GM10266 (cell line): ENCODE measurements around the gene MDH2.
A peak's percentile ranks its signal among the peaks of the same experiment; 100 is the strongest.
"Not testable (repeated sequence)": the region's sequence is repeated elsewhere in the genome, so short reads cannot be mapped to it uniquely, and the experiment has no call there.

Experiments used
- DNase-seq: peaks from one replicate; pipeline ENCODE4 v3.0.0; 2012; ENCODE audit errors: extremely low spot score
- TF ChIP-seq, protein P1 (sequence below): IDR thresholded peaks from 2 replicates; pipeline ENCODE4 v1.5.1; 2012; ENCODE audit warnings: mild to moderate bottlenecking, low read depth; ENCODE audit not compliant: control insufficient read depth, insufficient read depth; ENCODE audit errors: missing control alignments

MDH2 gene, protein sequence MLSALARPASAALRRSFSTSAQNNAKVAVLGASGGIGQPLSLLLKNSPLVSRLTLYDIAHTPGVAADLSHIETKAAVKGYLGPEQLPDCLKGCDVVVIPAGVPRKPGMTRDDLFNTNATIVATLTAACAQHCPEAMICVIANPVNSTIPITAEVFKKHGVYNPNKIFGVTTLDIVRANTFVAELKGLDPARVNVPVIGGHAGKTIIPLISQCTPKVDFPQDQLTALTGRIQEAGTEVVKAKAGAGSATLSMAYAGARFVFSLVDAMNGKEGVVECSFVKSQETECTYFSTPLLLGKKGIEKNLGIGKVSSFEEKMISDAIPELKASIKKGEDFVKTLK

DNA sequence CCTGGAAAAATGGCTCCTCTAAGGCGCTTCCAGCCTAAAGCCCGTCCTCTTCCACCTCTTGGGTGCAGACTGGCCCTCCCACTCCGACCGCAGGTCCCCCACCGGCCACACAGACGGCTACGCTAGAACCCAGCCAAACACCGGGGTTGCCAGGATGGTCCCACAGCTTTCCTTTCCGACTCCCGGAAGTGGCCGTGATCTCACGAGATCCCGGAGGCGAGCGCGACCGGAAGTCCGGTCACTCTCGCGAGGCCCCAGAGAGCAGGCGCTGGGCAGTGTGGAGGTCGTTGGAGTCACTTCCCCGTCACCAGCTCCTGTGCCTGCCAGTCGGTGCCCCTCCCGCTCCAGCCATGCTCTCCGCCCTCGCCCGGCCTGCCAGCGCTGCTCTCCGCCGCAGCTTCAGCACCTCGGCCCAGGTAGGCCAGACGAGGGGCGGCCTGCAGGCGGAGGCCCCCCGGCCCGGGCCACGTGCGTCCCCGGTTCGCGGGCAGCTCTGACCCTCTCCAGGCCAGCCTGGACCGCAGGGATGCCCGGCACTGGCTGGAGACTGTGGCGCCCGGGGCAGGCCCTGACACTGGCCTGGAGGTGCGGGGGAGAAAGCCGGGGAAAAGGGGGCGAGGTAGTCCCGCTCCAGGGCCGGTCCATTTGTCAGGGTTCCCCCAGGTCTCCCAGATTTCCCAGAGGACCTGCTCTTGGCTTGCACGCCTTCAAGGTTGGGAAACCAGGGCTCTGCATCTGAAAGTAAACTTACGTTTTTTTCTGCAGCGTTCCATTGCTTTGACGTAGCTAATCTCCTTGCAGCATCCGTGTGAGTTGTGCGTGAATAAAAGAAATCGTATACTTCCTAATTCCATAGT lies at the start of gene MDH2, which contains the start of gene STYXL1:
Gene MDH2, plus strand, starts transcription at position 296 of the 857 bp plus-strand sequence. Its CDS starts 55 bp downstream, at position 351.
Gene STYXL1, minus strand, starts transcription at position 190 of the 857 bp plus-strand sequence. CDS start 17,477 bp downstream, outside the sequence.
- DNase-seq: peak; percentile 97
- TF ChIP-seq, protein P1, sequence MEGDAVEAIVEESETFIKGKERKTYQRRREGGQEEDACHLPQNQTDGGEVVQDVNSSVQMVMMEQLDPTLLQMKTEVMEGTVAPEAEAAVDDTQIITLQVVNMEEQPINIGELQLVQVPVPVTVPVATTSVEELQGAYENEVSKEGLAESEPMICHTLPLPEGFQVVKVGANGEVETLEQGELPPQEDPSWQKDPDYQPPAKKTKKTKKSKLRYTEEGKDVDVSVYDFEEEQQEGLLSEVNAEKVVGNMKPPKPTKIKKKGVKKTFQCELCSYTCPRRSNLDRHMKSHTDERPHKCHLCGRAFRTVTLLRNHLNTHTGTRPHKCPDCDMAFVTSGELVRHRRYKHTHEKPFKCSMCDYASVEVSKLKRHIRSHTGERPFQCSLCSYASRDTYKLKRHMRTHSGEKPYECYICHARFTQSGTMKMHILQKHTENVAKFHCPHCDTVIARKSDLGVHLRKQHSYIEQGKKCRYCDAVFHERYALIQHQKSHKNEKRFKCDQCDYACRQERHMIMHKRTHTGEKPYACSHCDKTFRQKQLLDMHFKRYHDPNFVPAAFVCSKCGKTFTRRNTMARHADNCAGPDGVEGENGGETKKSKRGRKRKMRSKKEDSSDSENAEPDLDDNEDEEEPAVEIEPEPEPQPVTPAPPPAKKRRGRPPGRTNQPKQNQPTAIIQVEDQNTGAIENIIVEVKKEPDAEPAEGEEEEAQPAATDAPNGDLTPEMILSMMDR: no peak

DNA sequence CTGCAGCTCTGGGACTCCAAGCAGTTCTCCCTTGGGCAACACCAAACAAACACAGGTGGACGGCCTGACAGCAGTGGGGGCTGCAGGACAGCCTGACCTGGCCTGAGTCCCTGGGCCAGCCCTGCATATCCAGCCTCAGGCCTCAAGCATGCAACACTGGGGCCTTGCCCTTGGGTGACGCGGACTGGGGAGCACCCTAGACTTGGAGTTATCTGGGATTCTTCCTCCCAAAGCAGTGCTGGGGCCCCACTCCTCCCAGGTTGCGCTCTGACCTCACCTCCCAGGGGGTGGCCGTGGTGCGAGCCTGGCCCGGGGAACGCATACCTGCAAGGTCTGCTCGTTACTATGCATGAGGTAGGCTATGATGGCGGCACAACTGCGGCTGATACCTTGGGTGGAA lies 47.3 kb upstream of the MDH2 start:
- TF ChIP-seq, protein P1: no peak
- DNase-seq: no peak

DNA sequence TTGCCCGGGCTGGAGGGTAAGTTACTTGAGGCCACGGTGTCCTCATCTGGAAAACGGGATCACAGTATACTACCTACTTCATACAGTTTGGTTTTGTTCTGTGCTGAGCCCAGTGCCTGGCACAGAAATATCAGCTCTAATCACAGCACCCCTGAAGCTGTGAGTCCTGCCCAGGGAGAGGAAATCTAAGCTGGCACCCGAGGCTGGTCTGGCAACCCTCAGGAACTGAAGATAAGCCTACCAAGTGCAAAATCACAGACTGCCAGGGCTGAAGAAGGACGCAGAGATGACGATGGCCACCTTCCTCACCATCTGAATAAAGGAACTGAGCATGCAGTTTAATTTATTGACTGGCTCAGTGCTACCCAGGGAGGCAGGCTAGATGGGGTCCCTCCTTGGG lies 45.8 kb upstream of the MDH2 start:
- TF ChIP-seq, protein P1: no peak
- no peak for DNase-seq

DNA sequence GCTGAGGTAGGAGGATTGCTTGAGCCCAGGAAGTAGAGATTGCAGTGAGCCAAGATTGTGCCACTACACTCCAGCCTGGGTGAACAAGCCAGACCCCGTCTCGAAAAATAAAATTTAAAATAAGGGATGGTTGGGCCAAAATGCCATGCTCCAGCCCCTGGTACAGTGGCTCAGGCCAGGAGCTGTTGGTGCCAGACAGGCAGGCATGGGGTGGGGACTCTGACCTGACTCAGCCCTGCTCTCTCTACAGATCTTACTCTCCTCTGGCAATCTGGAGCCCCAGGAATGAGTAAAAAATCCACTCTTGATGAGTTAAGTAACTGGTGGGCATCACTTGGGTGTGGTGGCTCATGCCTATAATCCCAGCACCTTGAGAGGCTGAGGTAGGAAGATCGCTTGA lies 45.1 kb upstream of the MDH2 start:
- TF ChIP-seq, protein P1: no peak
- DNase-seq: no peak

DNA sequence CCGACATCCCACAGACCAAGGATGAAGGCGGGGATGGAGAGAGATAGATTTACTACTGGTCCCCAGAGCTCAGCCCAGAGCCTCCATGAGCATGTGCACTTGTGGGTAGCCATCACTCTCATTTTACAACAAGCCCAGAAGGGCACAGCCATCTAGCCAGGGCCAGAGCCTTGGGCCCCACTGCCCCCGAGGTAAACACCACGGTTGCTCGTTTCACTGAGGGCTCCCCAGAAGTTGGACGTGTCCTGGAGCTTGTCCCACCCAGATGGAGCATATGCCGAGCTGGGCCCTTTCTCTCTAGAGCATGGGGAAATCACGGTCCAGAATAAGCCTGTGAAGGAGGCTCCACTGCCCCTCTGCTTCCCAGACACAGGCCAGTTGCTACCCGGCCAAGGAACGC lies 44.6 kb upstream of the MDH2 start:
- TF ChIP-seq, protein P1: no peak
- no peak for DNase-seq

DNA sequence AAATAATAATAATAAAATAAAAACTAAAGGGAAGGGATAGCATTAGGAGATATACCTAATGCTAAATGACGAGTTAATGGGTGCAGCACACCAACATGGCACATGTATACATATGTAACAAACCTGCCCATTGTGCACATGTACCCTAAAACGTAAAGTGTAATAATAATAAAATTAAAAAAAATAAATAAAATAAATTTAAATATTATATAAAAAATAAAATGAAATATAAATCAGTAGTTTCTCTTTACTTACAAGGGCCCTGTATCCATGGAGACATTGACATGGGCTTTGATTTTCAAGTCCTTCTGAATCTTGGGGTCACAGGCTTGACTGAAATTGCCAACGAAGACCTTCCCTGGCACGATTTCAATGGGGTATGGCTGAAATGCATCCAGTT lies 42.9 kb upstream of the MDH2 start:
- DNase-seq: not testable (repeated sequence)

DNA sequence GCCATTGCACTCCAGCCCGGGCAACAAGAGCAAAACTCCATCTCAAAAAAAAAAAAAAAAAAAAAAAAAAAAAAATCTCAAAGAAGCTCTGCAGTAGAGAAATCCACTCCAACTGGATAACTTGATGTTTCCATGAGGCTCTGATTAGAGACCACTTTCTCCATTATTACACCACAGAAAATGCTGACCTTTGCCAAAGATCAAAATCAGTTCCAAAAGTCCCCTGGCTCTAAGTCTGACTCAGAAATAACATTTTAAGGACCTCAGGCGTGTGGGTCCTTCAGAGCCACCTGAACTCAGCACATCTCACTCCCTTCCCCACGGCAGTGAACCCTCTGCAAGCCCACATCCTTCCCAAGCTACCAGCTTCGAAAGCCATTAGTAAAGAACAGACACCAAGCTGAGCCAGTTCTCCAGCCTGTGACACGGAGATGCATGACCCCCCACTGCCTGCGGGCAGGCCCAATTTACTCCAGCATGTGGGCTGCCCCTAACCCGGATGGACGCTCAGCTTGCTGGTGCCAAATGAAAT lies 39.7 kb upstream of the MDH2 start:
- TF ChIP-seq, protein P1: no peak
- DNase-seq: no peak
